HEK293T (cell line): Measurements from ENCODE around the gene IRAK2.

Experiments
- BHLHE40 ChIP-seq: fragments of 450-650 bp; IDR thresholded peaks from 2 replicates; pipeline ENCODE4 v1.6.1; 2016; ENCODE audit warnings: mild to moderate bottlenecking, moderate library complexity, borderline replicate concordance
- CTBP1 ChIP-seq: fragments of 450-650 bp; IDR thresholded peaks from 2 replicates; pipeline ENCODE4 v1.6.1; 2016; ENCODE audit warnings: borderline replicate concordance
- FOXA1 ChIP-seq: fragments of 450-650 bp; IDR thresholded peaks from 2 replicates; pipeline ENCODE4 v1.6.1; 2016; ENCODE audit warnings: mild to moderate bottlenecking
- FOXM1 ChIP-seq: fragments of 450-650 bp; IDR thresholded peaks from 2 replicates; pipeline ENCODE4 v1.6.1; 2017; ENCODE audit warnings: mild to moderate bottlenecking, borderline replicate concordance
- NFRKB ChIP-seq: fragments of 450-650 bp; IDR thresholded peaks from 2 replicates; pipeline ENCODE4 v1.6.1; 2016; ENCODE audit warnings: mild to moderate bottlenecking, moderate library complexity
- SP1 ChIP-seq: fragments of 450-650 bp; IDR thresholded peaks from 2 replicates; pipeline ENCODE4 v1.6.1; 2017

- TF ChIP-seq SP1: no peak
- TF ChIP-seq FOXM1: no peak
- no peak for TF ChIP-seq NFRKB
- no peak for TF ChIP-seq FOXA1
- no peak for TF ChIP-seq BHLHE40
- no peak for TF ChIP-seq CTBP1
Observed at GRCh38 chr3:10115326-10116137, 49.2 kb upstream of the IRAK2 start, which contains the start of gene BRK1.
